Measurements from ENCODE around the gene AUTS2.

GRCh38 chr7:69934144-69934903 is 336.0 kb downstream of the AUTS2 start:
- TF ChIP-seq PRDM15 (CRISPR knock-in tag; IDR thresholded peaks at IDR 0.05) (no peak), YY1 (IDR thresholded peaks at IDR 0.05; ENCODE audit: low read depth, low read length) (no peak), SREBF1 (IDR thresholded peaks at IDR 0.05; ENCODE audit: low read length) (no peak), EZH2 (IDR thresholded peaks at IDR 0.05; ENCODE audit: borderline replicate concordance, control insufficient read depth, low read depth, low read length) (no peak), DPF2 (IDR thresholded peaks at IDR 0.05) (no peak), CTCF (IDR thresholded peaks at IDR 0.05 in 2 of 3, conservative IDR thresholded peaks at IDR 0.05 in 1 of 3; ENCODE audit: control insufficient read depth in 2 of 3, extremely low read depth in 1 of 3, insufficient read depth in 1 of 3, low read depth in 3 of 3, low read length in 3 of 3) (no peak), JUNB (IDR thresholded peaks at IDR 0.05) (no peak), RCOR1 (conservative IDR thresholded peaks at IDR 0.05; ENCODE audit: low read depth, low read length) (no peak), SMC3 (IDR thresholded peaks at IDR 0.05; ENCODE audit: borderline replicate concordance, low read length) (no peak), REST (IDR thresholded peaks at IDR 0.05; ENCODE audit: low read depth, low read length) (no peak), MAX (IDR thresholded peaks at IDR 0.05; ENCODE audit: low read depth, low read length) (no peak), ETV6 (conservative IDR thresholded peaks at IDR 0.05 in 1 of 2, IDR thresholded peaks at IDR 0.05 in 1 of 2; ENCODE audit: borderline replicate concordance in 1 of 2, low read depth in 1 of 2) (no peak), POLR2AphosphoS5 (IDR thresholded peaks at IDR 0.05; ENCODE audit: low read length) (no peak), ZNF274 (IDR thresholded peaks at IDR 0.05; ENCODE audit: insufficient read depth, insufficient read length) (no peak)

All from GM12878 (cell line).